ENCODE data around the gene CASP14. TPM values are rescaled to one million over a fixed set of nuclear protein-coding genes. Genes with fewer than 3 reads are reported as not detected.

CASP14 gene
- total and polyA plus RNA-seq, 2 experiments from 2014 or later, result not detected

- peaks cover 11% of the 10 kb centered on the region for H3K9me3 Mint-ChIP-seq
- no peak overlapping the region for H3K27ac ChIP-seq (ENCODE audit: low read depth)
- TF ChIP-seq, protein P1, sequence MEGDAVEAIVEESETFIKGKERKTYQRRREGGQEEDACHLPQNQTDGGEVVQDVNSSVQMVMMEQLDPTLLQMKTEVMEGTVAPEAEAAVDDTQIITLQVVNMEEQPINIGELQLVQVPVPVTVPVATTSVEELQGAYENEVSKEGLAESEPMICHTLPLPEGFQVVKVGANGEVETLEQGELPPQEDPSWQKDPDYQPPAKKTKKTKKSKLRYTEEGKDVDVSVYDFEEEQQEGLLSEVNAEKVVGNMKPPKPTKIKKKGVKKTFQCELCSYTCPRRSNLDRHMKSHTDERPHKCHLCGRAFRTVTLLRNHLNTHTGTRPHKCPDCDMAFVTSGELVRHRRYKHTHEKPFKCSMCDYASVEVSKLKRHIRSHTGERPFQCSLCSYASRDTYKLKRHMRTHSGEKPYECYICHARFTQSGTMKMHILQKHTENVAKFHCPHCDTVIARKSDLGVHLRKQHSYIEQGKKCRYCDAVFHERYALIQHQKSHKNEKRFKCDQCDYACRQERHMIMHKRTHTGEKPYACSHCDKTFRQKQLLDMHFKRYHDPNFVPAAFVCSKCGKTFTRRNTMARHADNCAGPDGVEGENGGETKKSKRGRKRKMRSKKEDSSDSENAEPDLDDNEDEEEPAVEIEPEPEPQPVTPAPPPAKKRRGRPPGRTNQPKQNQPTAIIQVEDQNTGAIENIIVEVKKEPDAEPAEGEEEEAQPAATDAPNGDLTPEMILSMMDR (conservative IDR thresholded peaks at IDR 0.05; ENCODE audit: low read depth in 2 of 2), result peak; percentile 80 to 84
- no peak for TF ChIP-seq EZH2 (IDR thresholded peaks at IDR 0.05; ENCODE audit: low read depth, unreplicated experiment)
- H3K27ac Mint-ChIP-seq, result no peak overlapping the region
- H3F3A ChIP-seq (replicated peaks; ENCODE audit: low read depth), result no peaks in the 10 kb centered on the region
- H3K36me3 Mint-ChIP-seq (ENCODE audit: low read depth), result 0 out of 3 replicates have a peak, but pooled peaks cover 2% of the 10 kb centered on the region
- 0 out of 2 replicates have a peak, but pooled peaks cover 4% of the 10 kb centered on the region for H3K9me2 ChIP-seq (ENCODE audit: insufficient read depth)
- peaks cover 3% of the 10 kb centered on the region; the same call in 1 of the 3 replicates for H3K4me1 Mint-ChIP-seq
- H3K4me1 ChIP-seq (ENCODE audit: insufficient read depth), result peaks cover 3% of the 10 kb centered on the region; the same call in 1 of the 2 replicates
- H2AFZ ChIP-seq, result no peak overlapping the region
- no peak overlapping the region for H3K4me2 ChIP-seq
- H3K27me3 Mint-ChIP-seq (ENCODE audit: insufficient read depth, low read depth, poor library complexity), result peaks cover 4% of the 10 kb centered on the region
- no peaks in the 10 kb centered on the region for H3K27me3 ChIP-seq (ENCODE audit: insufficient read depth)
- no peaks in the 10 kb centered on the region for H3K36me3 ChIP-seq (ENCODE audit: insufficient read depth)
- no peaks in the 10 kb centered on the region for H4K20me1 ChIP-seq (replicated peaks; ENCODE audit: insufficient read depth)
- DNase-seq (ENCODE audit: low spot score), result peak; percentile 82
- peak; percentile 91 for ATAC-seq
- H3K4me3 Mint-ChIP-seq, result no peak overlapping the region
- H3K79me2 ChIP-seq (replicated peaks; ENCODE audit: insufficient read depth), result no peaks in the 10 kb centered on the region
- no peak overlapping the region for H3K4me3 ChIP-seq
Observed at GRCh38 chr19:15101479-15102082, 52.3 kb downstream of the CASP14 start.

DNA sequence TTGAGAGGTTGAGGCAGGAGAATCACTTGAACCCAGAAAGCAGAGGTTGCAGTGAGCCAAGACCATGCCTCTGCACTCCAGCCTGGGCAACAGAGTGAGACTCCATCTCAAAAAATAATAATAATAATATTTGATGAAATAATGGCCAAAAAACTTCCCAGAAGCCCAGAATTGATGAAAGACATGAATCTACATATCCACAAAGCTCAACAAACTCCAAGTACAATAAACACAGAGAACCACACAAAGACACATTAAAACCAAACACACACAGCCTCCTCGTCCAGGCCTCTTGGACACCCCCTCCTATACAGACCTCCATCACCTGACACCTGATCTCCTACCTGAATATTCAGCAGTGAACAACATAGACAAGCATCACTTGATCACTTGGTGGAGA lies 54.7 kb downstream of the CASP14 start:
- Mint-ChIP-seq H3K4me1 (peaks cover 12% of the 10 kb centered on the region), H3K27me3 (ENCODE audit: insufficient read depth, low read depth, poor library complexity) (peaks cover 4% of the 10 kb centered on the region), H3K27ac (no peak overlapping the region), H3K36me3 (ENCODE audit: low read depth) (0 out of 3 replicates have a peak, but pooled peaks cover 2% of the 10 kb centered on the region), H3K9me3 (peaks cover 11% of the 10 kb centered on the region), H3K4me3 (no peak overlapping the region)
- no peak for ATAC-seq
- Histone ChIP-seq H2AFZ (no peak overlapping the region), H3K27me3 (ENCODE audit: insufficient read depth) (no peaks in the 10 kb centered on the region), H4K20me1 (replicated peaks; ENCODE audit: insufficient read depth) (no peaks in the 10 kb centered on the region), H3K27ac (ENCODE audit: low read depth) (no peak overlapping the region), H3K79me2 (replicated peaks; ENCODE audit: insufficient read depth) (peaks cover 9% of the 10 kb centered on the region), H3K4me1 (ENCODE audit: insufficient read depth) (peaks cover 11% of the 10 kb centered on the region; the same call in 1 of the 2 replicates), H3K4me2 (no peak overlapping the region), H3K9me2 (ENCODE audit: insufficient read depth) (0 out of 2 replicates have a peak, but pooled peaks cover 4% of the 10 kb centered on the region), H3K36me3 (ENCODE audit: insufficient read depth) (no peaks in the 10 kb centered on the region), H3F3A (replicated peaks; ENCODE audit: low read depth) (no peaks in the 10 kb centered on the region), H3K4me3 (no peak overlapping the region)
- DNase-seq (ENCODE audit: low spot score), result no peak
- TF ChIP-seq ZNF331 (CRISPR knock-in tag; IDR thresholded peaks at IDR 0.05; ENCODE audit: low read depth) (no peak), JUNB (IDR thresholded peaks at IDR 0.05; ENCODE audit: unreplicated experiment) (no peak), EZH2phosphoT487 (IDR thresholded peaks at IDR 0.05; ENCODE audit: unreplicated experiment) (no peak)
- TF ChIP-seq, protein P1 (conservative IDR thresholded peaks at IDR 0.05; ENCODE audit: low read depth in 2 of 2), result no peak
